ENCODE data around the gene TIAM2.

The TIAM2 gene

GRCh38 chr6:155201461-155202226 is 206.5 kb downstream of the TIAM2 start:
- Histone ChIP-seq H3K4me2 (ENCODE audit: low read length) (no peak overlapping the region), H2AK5ac (ENCODE audit: low read length) (no peak overlapping the region), H3K9me3 (ENCODE audit: insufficient read depth, low read depth, low read length) (no peaks in the 10 kb centered on the region), H3K4ac (ENCODE audit: low read depth, low read length) (no peak overlapping the region), H2BK5ac (ENCODE audit: low read depth, low read length, poor library complexity) (no peak overlapping the region), H3K79me2 (ENCODE audit: control insufficient read depth, insufficient read depth, low read length, poor library complexity) (no peaks in the 10 kb centered on the region), H3K27ac (ENCODE audit: low read depth, low read length) (no peak overlapping the region), H3K79me1 (ENCODE audit: low read length) (no peaks in the 10 kb centered on the region), H2BK12ac (ENCODE audit: low read length) (peak overlapping the region; percentile 24), H3K4me1 (ENCODE audit: control insufficient read depth in 1 of 2, insufficient read depth in 2 of 2, low read length in 2 of 2) (peaks cover 0 to 3% of the 10 kb centered on the region in 2 experiments), H4K12ac (ENCODE audit: low read depth, low read length) (no peak overlapping the region), H2BK120ac (ENCODE audit: insufficient read depth, low read length, poor library complexity) (no peak overlapping the region), H3K18ac (ENCODE audit: low read length) (no peak overlapping the region), H3K36me3 (ENCODE audit: control insufficient read depth in 1 of 2, insufficient read depth in 2 of 2, low read length in 2 of 2) (no peaks in the 10 kb centered on the region), H4K8ac (ENCODE audit: low read depth, low read length) (no peak overlapping the region), H3K9ac (ENCODE audit: low read length) (no peak overlapping the region), H2AFZ (ENCODE audit: insufficient read depth, low read length, poor library complexity) (no peak overlapping the region), H3K27me3 (ENCODE audit: insufficient read depth, low read length) (no peaks in the 10 kb centered on the region), H3K4me3 (ENCODE audit: low read depth, low read length) (no peak overlapping the region), H4K91ac (ENCODE audit: low read depth, low read length) (no peak overlapping the region), H3K23ac (ENCODE audit: low read length) (no peak overlapping the region), H3K14ac (ENCODE audit: low read length) (no peak overlapping the region)
- WGBS (ENCODE audit: extremely low coverage, insufficient coverage, insufficient read length) = no CpG with 5 or more reads among the region's 7 CpGs
- peak in 1 of 2 donors; percentile 65 for DNase-seq

DNA sequence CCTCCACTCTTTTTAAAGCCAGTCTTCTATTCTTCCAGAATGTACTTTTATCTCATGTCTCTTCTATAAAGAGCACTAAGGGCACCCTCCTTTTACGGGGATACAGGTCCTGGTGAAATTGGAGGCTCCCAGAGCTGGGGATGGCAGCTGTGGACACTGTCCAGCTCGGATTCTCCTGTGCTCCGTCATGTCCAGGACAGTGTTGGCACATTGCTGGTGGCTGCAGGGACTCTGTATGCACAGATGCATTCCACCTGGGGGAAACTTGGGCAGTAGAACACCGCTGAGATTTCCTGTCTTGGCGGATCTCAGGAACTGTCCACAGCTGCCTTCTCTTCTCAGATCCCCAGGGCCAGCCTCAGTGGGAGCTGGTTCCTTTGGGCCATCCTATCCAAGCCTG is 212.1 kb downstream of the TIAM2 start:
- no peak overlapping the region for H2AK5ac ChIP-seq (ENCODE audit: low read length)
- H3K18ac ChIP-seq (ENCODE audit: low read length) = no peak overlapping the region
- no peak overlapping the region for H2BK12ac ChIP-seq (ENCODE audit: low read length)
- H4K91ac ChIP-seq (ENCODE audit: low read depth, low read length) = no peak overlapping the region
- H4K12ac ChIP-seq (ENCODE audit: low read depth, low read length) = no peak overlapping the region
- H3K4me1 ChIP-seq (ENCODE audit: control insufficient read depth in 1 of 2, insufficient read depth in 2 of 2, low read length in 2 of 2) = no peaks in the 10 kb centered on the region
- no peak overlapping the region for H3K14ac ChIP-seq (ENCODE audit: low read length)
- no CpG with 5 or more reads among the region's 5 CpGs for WGBS (ENCODE audit: extremely low coverage, insufficient coverage, insufficient read length)
- no peak overlapping the region for H3K4ac ChIP-seq (ENCODE audit: low read depth, low read length)
- no peak overlapping the region for H3K9ac ChIP-seq (ENCODE audit: low read length)
- no peak overlapping the region for H2AFZ ChIP-seq (ENCODE audit: insufficient read depth, low read length, poor library complexity)
- no peaks in the 10 kb centered on the region for H3K79me1 ChIP-seq (ENCODE audit: low read length)
- no peaks in the 10 kb centered on the region for H3K36me3 ChIP-seq (ENCODE audit: control insufficient read depth in 1 of 2, insufficient read depth in 2 of 2, low read length in 2 of 2)
- no peaks in the 10 kb centered on the region for H3K9me3 ChIP-seq (ENCODE audit: insufficient read depth, low read depth, low read length)
- H3K27me3 ChIP-seq (ENCODE audit: insufficient read depth, low read length) = no peaks in the 10 kb centered on the region
- H3K4me3 ChIP-seq (ENCODE audit: low read depth, low read length) = no peak overlapping the region
- no peaks in the 10 kb centered on the region for H3K79me2 ChIP-seq (ENCODE audit: control insufficient read depth, insufficient read depth, low read length, poor library complexity)
- no peak overlapping the region for H3K23ac ChIP-seq (ENCODE audit: low read length)
- H2BK120ac ChIP-seq (ENCODE audit: insufficient read depth, low read length, poor library complexity) = no peak overlapping the region
- no peak overlapping the region for H4K8ac ChIP-seq (ENCODE audit: low read depth, low read length)
- H3K27ac ChIP-seq (ENCODE audit: low read depth, low read length) = no peak overlapping the region
- H2BK5ac ChIP-seq (ENCODE audit: low read depth, low read length, poor library complexity) = no peak overlapping the region
- no peak for DNase-seq
- H3K4me2 ChIP-seq (ENCODE audit: low read length) = no peak overlapping the region

DNA sequence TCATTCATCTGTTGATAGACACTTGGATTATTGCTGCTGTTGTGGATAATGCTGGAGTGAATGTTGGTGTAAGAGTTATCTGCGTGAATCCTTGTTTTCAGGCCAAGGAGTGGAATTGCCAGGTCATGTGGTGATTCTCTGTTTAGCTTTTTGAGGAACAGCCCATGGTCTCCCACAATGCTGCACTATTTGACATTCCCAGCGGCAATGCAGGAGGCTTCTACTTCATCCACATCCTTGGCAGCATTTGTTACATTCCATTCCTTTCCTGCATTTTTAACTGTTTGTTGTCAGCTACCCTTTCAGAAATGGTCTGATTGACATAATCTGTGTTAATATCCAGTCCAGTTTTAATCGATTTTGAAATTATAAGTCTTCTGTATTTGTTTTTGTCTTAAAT is 217.0 kb downstream of the TIAM2 start:
- H3K27me3 ChIP-seq (ENCODE audit: insufficient read depth, low read length) = no peaks in the 10 kb centered on the region
- H3K79me1 ChIP-seq (ENCODE audit: low read length) = no peaks in the 10 kb centered on the region
- no peak overlapping the region for H3K14ac ChIP-seq (ENCODE audit: low read length)
- H2BK5ac ChIP-seq (ENCODE audit: low read depth, low read length, poor library complexity) = no peak overlapping the region
- no peak overlapping the region for H3K9ac ChIP-seq (ENCODE audit: low read length)
- H4K91ac ChIP-seq (ENCODE audit: low read depth, low read length) = no peak overlapping the region
- no peak overlapping the region for H2AK5ac ChIP-seq (ENCODE audit: low read length)
- H3K79me2 ChIP-seq (ENCODE audit: control insufficient read depth, insufficient read depth, low read length, poor library complexity) = no peaks in the 10 kb centered on the region
- no peaks in the 10 kb centered on the region for H3K9me3 ChIP-seq (ENCODE audit: insufficient read depth, low read depth, low read length)
- no peak overlapping the region for H3K4ac ChIP-seq (ENCODE audit: low read depth, low read length)
- no peak overlapping the region for H3K4me2 ChIP-seq (ENCODE audit: low read length)
- H3K23ac ChIP-seq (ENCODE audit: low read length) = no peak overlapping the region
- DNase-seq = no peak
- no peak overlapping the region for H4K12ac ChIP-seq (ENCODE audit: low read depth, low read length)
- no peak overlapping the region for H2AFZ ChIP-seq (ENCODE audit: insufficient read depth, low read length, poor library complexity)
- no peak overlapping the region for H2BK12ac ChIP-seq (ENCODE audit: low read length)
- H3K27ac ChIP-seq (ENCODE audit: low read depth, low read length) = no peak overlapping the region
- peaks cover 2 to 3% of the 10 kb centered on the region in 2 experiments for H3K4me1 ChIP-seq (ENCODE audit: control insufficient read depth in 1 of 2, insufficient read depth in 2 of 2, low read length in 2 of 2)
- no peak overlapping the region for H3K18ac ChIP-seq (ENCODE audit: low read length)
- no peak overlapping the region for H4K8ac ChIP-seq (ENCODE audit: low read depth, low read length)
- no peak overlapping the region for H3K4me3 ChIP-seq (ENCODE audit: low read depth, low read length)
- H3K36me3 ChIP-seq (ENCODE audit: control insufficient read depth in 1 of 2, insufficient read depth in 2 of 2, low read length in 2 of 2) = no peaks in the 10 kb centered on the region
- no peak overlapping the region for H2BK120ac ChIP-seq (ENCODE audit: insufficient read depth, low read length, poor library complexity)
- whole genome bisulfite sequencing (ENCODE audit: extremely low coverage, insufficient coverage, insufficient read length) = no CpG with 5 or more reads among the region's 3 CpGs

- H3K9me3 ChIP-seq (ENCODE audit: insufficient read depth, low read depth, low read length) = no peaks in the 10 kb centered on the region
- H3K27ac ChIP-seq (ENCODE audit: low read depth, low read length) = no peak overlapping the region
- no peak overlapping the region for H3K4me2 ChIP-seq (ENCODE audit: low read length)
- H4K8ac ChIP-seq (ENCODE audit: low read depth, low read length) = no peak overlapping the region
- H2BK120ac ChIP-seq (ENCODE audit: insufficient read depth, low read length, poor library complexity) = no peak overlapping the region
- no peak overlapping the region for H4K12ac ChIP-seq (ENCODE audit: low read depth, low read length)
- H3K4me3 ChIP-seq (ENCODE audit: low read depth, low read length) = no peak overlapping the region
- H3K4me1 ChIP-seq (ENCODE audit: control insufficient read depth in 1 of 2, insufficient read depth in 2 of 2, low read length in 2 of 2) = peaks cover 2 to 3% of the 10 kb centered on the region in 2 experiments
- no peaks in the 10 kb centered on the region for H3K79me2 ChIP-seq (ENCODE audit: control insufficient read depth, insufficient read depth, low read length, poor library complexity)
- no peak overlapping the region for H3K23ac ChIP-seq (ENCODE audit: low read length)
- H2BK5ac ChIP-seq (ENCODE audit: low read depth, low read length, poor library complexity) = no peak overlapping the region
- no peak overlapping the region for H3K9ac ChIP-seq (ENCODE audit: low read length)
- H3K27me3 ChIP-seq (ENCODE audit: insufficient read depth, low read length) = no peaks in the 10 kb centered on the region
- no peak overlapping the region for H2BK12ac ChIP-seq (ENCODE audit: low read length)
- H3K18ac ChIP-seq (ENCODE audit: low read length) = no peak overlapping the region
- no peak overlapping the region for H2AFZ ChIP-seq (ENCODE audit: insufficient read depth, low read length, poor library complexity)
- no peaks in the 10 kb centered on the region for H3K36me3 ChIP-seq (ENCODE audit: control insufficient read depth in 1 of 2, insufficient read depth in 2 of 2, low read length in 2 of 2)
- no peaks in the 10 kb centered on the region for H3K79me1 ChIP-seq (ENCODE audit: low read length)
- H4K91ac ChIP-seq (ENCODE audit: low read depth, low read length) = no peak overlapping the region
- no peak overlapping the region for H3K4ac ChIP-seq (ENCODE audit: low read depth, low read length)
- H2AK5ac ChIP-seq (ENCODE audit: low read length) = no peak overlapping the region
- WGBS (ENCODE audit: extremely low coverage, insufficient coverage, insufficient read length) = no CpG with 5 or more reads among the region's 16 CpGs
- DNase-seq = peak; percentile 68 to 88
- H3K14ac ChIP-seq (ENCODE audit: low read length) = no peak overlapping the region
Measured at GRCh38 chr6:155212616-155213380, 217.7 kb downstream of the TIAM2 start.

Measured in trophoblast cell (in vitro differentiated cells and primary cell).